ENCODE measurements around the gene PRDX1. TPM values are rescaled to one million over a fixed set of nuclear protein-coding genes. Genes with fewer than 3 reads are reported as not detected.

Gene PRDX1
- total and polyA plus RNA-seq, 2 of the 4 experiments (the other 2 are of a cell fraction) = 612 to 883 TPM

- H2AFZ ChIP-seq (replicated peaks; ENCODE audit: low read length, poor library complexity) = no peak overlapping the region
- ATAC-seq (ENCODE audit: low read depth) (no peak), DNase-seq (no peak)
- H3K23ac ChIP-seq (ENCODE audit: low read depth, low read length) = no peak overlapping the region
- H3K14ac ChIP-seq (replicated peaks; ENCODE audit: low read depth, low read length) = no peak overlapping the region
- no peak overlapping the region for H3K9ac ChIP-seq (ENCODE audit: low read depth, low read length)
- no peak overlapping the region for H4K5ac ChIP-seq (ENCODE audit: low read depth, low read length)
- no peak overlapping the region for H2BK15ac ChIP-seq (ENCODE audit: low read depth, low read length)
- no peaks in the 10 kb centered on the region for H3K79me1 ChIP-seq (ENCODE audit: low read depth in 1 of 2, low read length in 2 of 2)
- no peak overlapping the region for H4K8ac ChIP-seq (ENCODE audit: low read depth in 2 of 2, low read length in 2 of 2)
- no peaks in the 10 kb centered on the region for H3K36me3 ChIP-seq (ENCODE audit: control insufficient read depth, insufficient read depth, low read length)
- no peak overlapping the region for H2AK5ac ChIP-seq (ENCODE audit: low read depth, low read length)
- H3K4me3 ChIP-seq (ENCODE audit: insufficient read depth, low read depth, low read length) = no peak overlapping the region
- H3K56ac ChIP-seq (ENCODE audit: extremely low read depth, insufficient read depth, low read length) = no peak overlapping the region
- no peak overlapping the region for H2BK120ac ChIP-seq (ENCODE audit: low read depth, low read length)
- dilution Hi-C loops (cut with HindIII; ENCODE audit: low sequenced_read_pairs, unreplicated experiment) = no loop called here
- H3K4me1 ChIP-seq (ENCODE audit: control insufficient read depth, insufficient read depth, low read length) = no peaks in the 10 kb centered on the region
- no peak overlapping the region for H3K18ac ChIP-seq (ENCODE audit: low read depth, low read length)
- no peaks in the 10 kb centered on the region for H3K9me1 ChIP-seq (ENCODE audit: insufficient read depth, low read length)
- no TSS peak for BruUV-seq (replicated peaks)
- no peak overlapping the region for H3K4me2 ChIP-seq (ENCODE audit: low read depth, low read length)
- no peaks in the 10 kb centered on the region for H4K20me1 ChIP-seq (ENCODE audit: insufficient read depth, low read length)
- no peak overlapping the region for H3K27ac ChIP-seq (ENCODE audit: insufficient read depth, low read length)
- TF ChIP-seq NFE2L2 (IDR thresholded peaks at IDR 0.05; ENCODE audit: low read depth, low read length) = no peak
- no peak for TF ChIP-seq BHLHE40 (IDR thresholded peaks at IDR 0.05; ENCODE audit: low read depth, low read length)
- intact Hi-C loops (cut with micrococcal nuclease) = no loop called here
- no peak overlapping the region for H2AK9ac ChIP-seq (replicated peaks; ENCODE audit: low read depth, low read length, poor library complexity)
- 100% methylated on average over 1 of the region's 5 CpGs; no CpG with 5 or more reads in 1 of the 2 experiments for WGBS, 2 experiments (ENCODE audit: extremely low coverage in 2 of 2, insufficient read length in 1 of 2)
- in situ Hi-C loops (cut with MboI; ENCODE audit: low sequenced_read_pairs) = no loop called here
- H3K27me3 ChIP-seq (ENCODE audit: control insufficient read depth, insufficient read depth, low read length) = no peaks in the 10 kb centered on the region
- H2BK20ac ChIP-seq (ENCODE audit: low read depth, low read length) = no peak overlapping the region
- no peak overlapping the region for H2BK5ac ChIP-seq (ENCODE audit: low read depth, low read length, poor library complexity, severe bottlenecking)
- ChIA-PET POLR2A (ENCODE audit: unreplicated experiment) (no interaction called here), CTCF (no interaction called here)
- H3K4ac ChIP-seq (ENCODE audit: low read depth, low read length) = no peak overlapping the region
- H3K9me3 ChIP-seq (ENCODE audit: control insufficient read depth, insufficient read depth, low read length) = no peaks in the 10 kb centered on the region
- H4K91ac ChIP-seq (ENCODE audit: insufficient read depth, low read depth, low read length) = no peak overlapping the region
Measured at GRCh38 chr1:45479039-45479748, 42.5 kb downstream of the PRDX1 start.

Measured in IMR-90 (cell line).